Parathyroid adenoma (tissue), 2 donors: ENCODE data around the gene RDH8.

Source experiments
- H2AFZ ChIP-seq: fragments of 300-600 bp; sonication (generic); one replicate; pipeline ENCODE4 v1.7.0; 2017; ENCODE audit warnings: antibody characterized with exemption, mild to moderate bottlenecking
- H3K27ac ChIP-seq: fragments of 300-600 bp; sonication (generic); one replicate; pipeline ENCODE4 v1.7.0; 2017
- H3K27me3 ChIP-seq: fragments of 300-600 bp; sonication (generic); one replicate; pipeline ENCODE4 v1.7.0; 2017; ENCODE audit warnings: low read length; ENCODE audit not compliant: control insufficient read depth, insufficient read depth
- H3K36me3 ChIP-seq: fragments of 300-600 bp; sonication (generic); one replicate; pipeline ENCODE4 v1.7.0; 2017; ENCODE audit warnings: low read length; ENCODE audit not compliant: control insufficient read depth, insufficient read depth
- H3K4me1 ChIP-seq: fragments of 300-600 bp; sonication (generic); one replicate; pipeline ENCODE4 v1.7.0; 2017; ENCODE audit warnings: control low read depth
- H3K4me2 ChIP-seq: fragments of 300-600 bp; sonication (generic); one replicate; pipeline ENCODE4 v1.7.0; 2017; ENCODE audit warnings: low read length
- H3K4me3 ChIP-seq: fragments of 300-600 bp; sonication (generic); one replicate; pipeline ENCODE4 v1.7.0; 2017; ENCODE audit warnings: low read depth, low read length
- H3K79me2 ChIP-seq: fragments of 300-600 bp; sonication (generic); one replicate; pipeline ENCODE4 v1.7.0; 2017; ENCODE audit warnings: control low read depth
- H3K9ac ChIP-seq: fragments of 300-600 bp; sonication (generic); one replicate; pipeline ENCODE4 v1.7.0; 2017; ENCODE audit warnings: mild to moderate bottlenecking
- H3K9me3 ChIP-seq: fragments of 300-600 bp; sonication (generic); one replicate; pipeline ENCODE4 v1.7.0; 2017; ENCODE audit warnings: low read length; ENCODE audit not compliant: control insufficient read depth
- TF ChIP-seq, protein P1 (sequence below): fragments of 300-600 bp; sonication (generic); IDR thresholded peaks from one replicate; pipeline ENCODE4 v1.7.0; 2017; ENCODE audit warnings: antibody characterized with exemption, mild to moderate bottlenecking
- donor health status: primary hyperparathyroidism.

The RDH8 gene

DNA sequence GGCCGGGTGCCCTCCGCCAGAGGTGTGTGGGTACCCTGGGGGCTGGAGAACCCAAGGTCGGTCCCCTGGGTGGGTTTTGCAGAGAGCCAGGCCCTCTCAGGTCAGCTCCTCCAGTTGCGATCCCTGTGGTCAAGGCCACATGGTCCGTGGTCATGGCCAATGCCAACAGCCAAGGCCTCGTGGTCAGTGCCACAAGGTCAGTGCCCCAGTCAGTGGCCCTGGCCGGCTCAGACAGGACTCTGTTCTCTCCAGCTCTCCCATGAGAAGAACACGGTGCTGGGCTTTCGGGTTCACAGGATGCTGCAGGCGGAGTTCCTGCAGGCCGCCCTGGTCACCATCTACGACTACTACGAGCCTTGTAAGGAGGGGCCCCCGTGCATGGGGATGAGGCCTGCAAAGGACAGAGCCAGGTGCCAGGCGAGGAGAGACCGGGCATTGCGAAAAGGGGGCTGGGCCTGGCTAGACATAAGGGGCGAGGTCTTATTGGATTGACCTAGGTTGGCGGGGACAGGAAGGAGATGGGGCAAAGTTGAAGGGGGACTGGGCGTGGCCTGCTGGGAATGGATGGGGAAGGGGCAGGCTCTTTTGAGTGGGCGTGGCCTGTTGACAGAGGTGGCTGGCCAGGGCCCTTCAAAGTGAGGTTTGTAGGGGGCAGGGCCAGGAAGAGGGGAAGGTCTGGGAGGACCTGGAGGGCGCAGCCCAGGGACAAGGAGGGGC lies 57.6 kb downstream of the RDH8 start:
- Histone ChIP-seq H3K4me3 (no peak overlapping the region), H3K27me3 (no peaks in the 10 kb centered on the region), H3K4me2 (no peak overlapping the region), H3K36me3 (no peaks in the 10 kb centered on the region), H2AFZ (no peak overlapping the region), H3K27ac (no peak overlapping the region), H3K9me3 (no peaks in the 10 kb centered on the region), H3K9ac (no peak overlapping the region), H3K4me1 (no peaks in the 10 kb centered on the region), H3K79me2 (no peaks in the 10 kb centered on the region)
- TF ChIP-seq, protein P1, sequence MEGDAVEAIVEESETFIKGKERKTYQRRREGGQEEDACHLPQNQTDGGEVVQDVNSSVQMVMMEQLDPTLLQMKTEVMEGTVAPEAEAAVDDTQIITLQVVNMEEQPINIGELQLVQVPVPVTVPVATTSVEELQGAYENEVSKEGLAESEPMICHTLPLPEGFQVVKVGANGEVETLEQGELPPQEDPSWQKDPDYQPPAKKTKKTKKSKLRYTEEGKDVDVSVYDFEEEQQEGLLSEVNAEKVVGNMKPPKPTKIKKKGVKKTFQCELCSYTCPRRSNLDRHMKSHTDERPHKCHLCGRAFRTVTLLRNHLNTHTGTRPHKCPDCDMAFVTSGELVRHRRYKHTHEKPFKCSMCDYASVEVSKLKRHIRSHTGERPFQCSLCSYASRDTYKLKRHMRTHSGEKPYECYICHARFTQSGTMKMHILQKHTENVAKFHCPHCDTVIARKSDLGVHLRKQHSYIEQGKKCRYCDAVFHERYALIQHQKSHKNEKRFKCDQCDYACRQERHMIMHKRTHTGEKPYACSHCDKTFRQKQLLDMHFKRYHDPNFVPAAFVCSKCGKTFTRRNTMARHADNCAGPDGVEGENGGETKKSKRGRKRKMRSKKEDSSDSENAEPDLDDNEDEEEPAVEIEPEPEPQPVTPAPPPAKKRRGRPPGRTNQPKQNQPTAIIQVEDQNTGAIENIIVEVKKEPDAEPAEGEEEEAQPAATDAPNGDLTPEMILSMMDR, result no peak
